A549 treated with Hydrocortisone at 1 μM for 4 hours (cell line): ENCODE results near the gene FARSA. TPM values are rescaled to one million over a fixed set of nuclear protein-coding genes. Genes with fewer than 3 reads are reported as not detected.

Source experiments
- total RNA-seq: library from RNA; stranded (reverse); fragments of 200-300 nt; extraction: Qiagen RNA extraction; gene quantifications from 5 replicates; pipeline ENCODE4 v1.2.3, GENCODE V29; 2022

FARSA gene
- 66.6 to 76.5 TPM (median 69.3 TPM) in 5 replicates for total RNA-seq

GRCh38 chr19:12933287-12934072, at the start of gene FARSA:
Gene FARSA, minus strand, starts transcription at chr19:12933711. Its CDS starts 15 bp downstream, at chr19:12933696.

GRCh38 chr19:12969292-12969988, 35.9 kb upstream of the FARSA start, which contains the start of gene DAND5:
Gene DAND5, plus strand, starts transcription at chr19:12969576. Its CDS starts 85 bp downstream, at chr19:12969661.

GRCh38 chr19:12956446-12957388, 23.2 kb upstream of the FARSA start, which contains the start of gene GADD45GIP1:
Gene GADD45GIP1, minus strand, starts transcription at chr19:12957223. Its CDS starts 11 bp downstream, at chr19:12957212.

GRCh38 chr19:12945479-12946091, 12.1 kb upstream of the FARSA start, which contains the start of gene RAD23A:
Gene RAD23A, plus strand, starts transcription at chr19:12945862. Its CDS starts 87 bp downstream, at chr19:12945949.

GRCh38 chr19:12937927-12938778, 4.6 kb upstream of the FARSA start, which contains the start of gene CALR:
Gene CALR, plus strand, starts transcription at chr19:12938609. Its CDS starts 71 bp downstream, at chr19:12938680.

GRCh38 chr19:12890787-12891552, 42.5 kb downstream of the FARSA start, which contains the start of gene GCDH:
Gene GCDH, plus strand, starts transcription at chr19:12891160. Its CDS starts 145 bp downstream, at chr19:12891305.

GRCh38 chr19:12886969-12887747, 46.4 kb downstream of the FARSA start, which contains the start of gene KLF1:
Gene KLF1, minus strand, starts transcription at chr19:12887201. Its CDS starts 61 bp downstream, at chr19:12887140.

GRCh38 chr19:12881172-12881808, 52.2 kb downstream of the FARSA start, which contains the start of gene DNASE2:
Gene DNASE2, minus strand, starts transcription at chr19:12881449. Its CDS starts 74 bp downstream, at chr19:12881375.

Other genes with a start within 250 kb of the FARSA start
- gene GNG14, start 245.7 kb downstream of the FARSA start, total RNA-seq: not detected in 5 replicates
- 8.9 to 13.0 TPM (median 12.3 TPM) in 5 replicates for gene FBXW9, start 237.1 kb downstream of the FARSA start, total RNA-seq
- 29.9 to 34.4 TPM (median 32.2 TPM) in 5 replicates for gene TNPO2, start 209.8 kb downstream of the FARSA start, total RNA-seq
- 144 to 206 TPM (median 199 TPM) in 5 replicates for gene TRIR, start 199.0 kb downstream of the FARSA start, total RNA-seq
- 81.1 to 107 TPM (median 99.5 TPM) in 5 replicates for gene GET3, start 196.2 kb downstream of the FARSA start, total RNA-seq
- 2.0 to 2.9 TPM (median 2.3 TPM) in 5 replicates for gene BEST2, start 181.9 kb downstream of the FARSA start, total RNA-seq
- 9.2 to 11.4 TPM (median 11.1 TPM) in 5 replicates for gene HOOK2, start 158.2 kb downstream of the FARSA start, total RNA-seq
- gene JUNB, start 142.2 kb downstream of the FARSA start, total RNA-seq: 123 to 195 TPM (median 161 TPM) in 5 replicates
- gene PRDX2, start 131.9 kb downstream of the FARSA start, total RNA-seq: 0.48 to 0.90 TPM (median 0.64 TPM) in 5 replicates
- gene THSD8, start 131.6 kb downstream of the FARSA start, total RNA-seq: 10.3 to 16.4 TPM (median 14.6 TPM) in 4 of 5 replicates, not detected in the other
- gene RNASEH2A, start 127.1 kb downstream of the FARSA start, total RNA-seq: 33.2 to 47.5 TPM (median 44.6 TPM) in 5 replicates
- gene RTBDN, start 99.1 kb downstream of the FARSA start, total RNA-seq: 0.15 to 0.33 TPM (median 0.20 TPM) in 5 replicates
- 1.3 to 2.1 TPM (median 1.8 TPM) in 5 replicates for gene MAST1, start 95.2 kb downstream of the FARSA start, total RNA-seq
- 27.5 to 33.2 TPM (median 30.3 TPM) in 5 replicates for gene DNASE2, start 52.3 kb downstream of the FARSA start, total RNA-seq
- 0.06 to 0.08 TPM in 2 of 5 replicates, not detected in the others for gene KLF1, start 46.5 kb downstream of the FARSA start, total RNA-seq
- 8.5 to 11.9 TPM (median 9.3 TPM) in 5 replicates for gene GCDH, start 42.6 kb downstream of the FARSA start, total RNA-seq
- 0.18 to 0.65 TPM (median 0.44 TPM) in 5 replicates for gene SYCE2, start 14.4 kb downstream of the FARSA start, total RNA-seq
- 488 to 572 TPM (median 509 TPM) in 5 replicates for gene CALR, start 4.9 kb upstream of the FARSA start, total RNA-seq
- 74.5 to 80.5 TPM (median 76.9 TPM) in 5 replicates for gene RAD23A, start 12.2 kb upstream of the FARSA start, total RNA-seq
- gene GADD45GIP1, start 23.5 kb upstream of the FARSA start, total RNA-seq: 26.3 to 58.4 TPM (median 52.1 TPM) in 5 replicates
- 0.07 TPM in 1 of 5 replicates, not detected in the others for gene DAND5, start 35.9 kb upstream of the FARSA start, total RNA-seq
- 2.7 to 4.4 TPM (median 4.3 TPM) in 5 replicates for gene NFIX, start 61.8 kb upstream of the FARSA start, total RNA-seq
- gene LYL1, start 169.1 kb upstream of the FARSA start, total RNA-seq: 0.67 to 1.1 TPM (median 0.71 TPM) in 5 replicates
- 34.8 to 42.7 TPM (median 36.4 TPM) in 5 replicates for gene TRMT1, start 183.0 kb upstream of the FARSA start, total RNA-seq
- 29.0 to 39.7 TPM (median 38.2 TPM) in 5 replicates for gene NACC1, start 184.6 kb upstream of the FARSA start, total RNA-seq
- 41.0 to 54.7 TPM (median 52.0 TPM) in 5 replicates for gene STX10, start 216.7 kb upstream of the FARSA start, total RNA-seq
- 32.1 to 46.5 TPM (median 41.5 TPM) in 5 replicates for gene IER2, start 216.7 kb upstream of the FARSA start, total RNA-seq